Dedifferentiated amniotic fluid mesenchymal stem cell (primary cell): Measurements from ENCODE around the gene BIRC3.
"Not testable (repeated sequence)": the region's sequence is repeated elsewhere in the genome, so short reads cannot be mapped to it uniquely, and the experiment has no call there.

ENCODE experiments used
- DNase-seq: peaks from one replicate; pipeline ENCODE4 v3.0.0-alpha.2; 2016; ENCODE audit errors: extremely low spot score

Gene BIRC3

DNA sequence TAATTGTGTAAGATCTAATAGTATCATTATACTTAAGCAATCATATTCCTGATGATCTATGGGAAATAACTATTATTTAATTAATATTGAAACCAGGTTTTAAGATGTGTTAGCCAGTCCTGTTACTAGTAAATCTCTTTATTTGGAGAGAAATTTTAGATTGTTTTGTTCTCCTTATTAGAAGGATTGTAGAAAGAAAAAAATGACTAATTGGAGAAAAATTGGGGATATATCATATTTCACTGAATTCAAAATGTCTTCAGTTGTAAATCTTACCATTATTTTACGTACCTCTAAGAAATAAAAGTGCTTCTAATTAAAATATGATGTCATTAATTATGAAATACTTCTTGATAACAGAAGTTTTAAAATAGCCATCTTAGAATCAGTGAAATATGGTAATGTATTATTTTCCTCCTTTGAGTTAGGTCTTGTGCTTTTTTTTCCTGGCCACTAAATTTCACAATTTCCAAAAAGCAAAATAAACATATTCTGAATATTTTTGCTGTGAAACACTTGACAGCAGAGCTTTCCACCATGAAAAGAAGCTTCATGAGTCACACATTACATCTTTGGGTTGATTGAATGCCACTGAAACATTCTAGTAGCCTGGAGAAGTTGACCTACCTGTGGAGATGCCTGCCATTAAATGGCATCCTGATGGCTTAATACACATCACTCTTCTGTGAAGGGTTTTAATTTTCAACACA lies 6.4 kb downstream of the BIRC3 start:
- DNase-seq, result peak; percentile 80

GRCh38 chr11:102325088-102325487 lies 7.8 kb downstream of the BIRC3 start:
- no peak for DNase-seq

DNA sequence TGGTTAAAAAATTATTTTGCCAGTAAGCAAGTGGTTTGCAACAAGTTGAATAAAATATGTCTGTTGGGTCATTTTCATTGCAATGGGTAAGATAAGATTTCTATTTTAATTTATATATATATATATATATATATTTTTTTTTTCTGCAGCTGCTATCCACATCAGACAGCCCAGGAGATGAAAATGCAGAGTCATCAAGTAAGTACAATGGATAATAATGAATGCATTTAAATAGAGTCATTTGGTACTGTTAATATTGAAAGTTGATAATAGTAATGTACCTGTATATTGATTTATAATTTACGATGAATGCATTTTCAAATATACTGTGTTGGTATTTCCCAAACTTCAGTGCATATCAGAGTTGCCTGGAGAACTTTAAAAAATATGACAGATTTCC lies 11.5 kb downstream of the BIRC3 start:
- no peak for DNase-seq

DNA sequence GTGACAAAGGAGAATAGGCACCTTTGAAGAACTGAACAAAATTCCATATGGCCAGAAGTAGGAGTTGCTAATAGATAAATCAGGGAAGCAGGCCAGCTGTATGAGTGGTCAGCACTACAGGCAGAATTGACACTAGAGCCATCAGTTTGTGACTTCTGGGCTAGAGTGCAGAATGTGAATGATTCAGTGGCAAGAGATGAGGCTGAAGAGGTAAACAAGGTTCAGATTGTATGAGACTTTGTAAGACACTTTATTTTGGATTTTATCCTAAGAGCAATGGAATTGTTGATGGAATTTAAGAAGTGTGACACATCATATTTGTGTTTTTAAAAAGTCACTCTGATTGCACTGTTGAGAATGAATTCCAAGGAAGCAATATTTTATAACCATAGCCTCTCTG lies 12.9 kb downstream of the BIRC3 start:
- no peak for DNase-seq

- no peak for DNase-seq
These were observed 14.1 kb downstream of the BIRC3 start for GRCh38 chr11:102331341-102331740.

DNA sequence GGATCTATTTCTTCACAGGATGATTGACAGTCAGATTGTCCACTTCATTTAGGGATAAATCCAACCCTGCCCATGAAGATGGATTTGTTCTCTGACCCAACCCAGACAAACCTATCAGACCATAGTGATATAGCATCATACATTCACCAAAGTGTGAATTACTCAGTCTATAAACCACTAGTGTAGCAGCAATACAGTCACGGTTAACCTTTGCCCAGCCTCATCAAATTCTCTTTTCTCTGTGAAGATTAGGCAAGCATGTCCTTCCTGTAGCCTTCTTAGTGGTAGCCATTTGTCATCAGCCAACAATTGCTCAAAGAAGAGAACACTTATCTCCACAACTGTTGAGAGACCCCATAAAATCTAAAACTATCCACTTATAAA lies 15.3 kb downstream of the BIRC3 start:
- DNase-seq, result no peak

- no peak for DNase-seq
These were observed 21.3 kb downstream of the BIRC3 start for GRCh38 chr11:102338479-102339010.

GRCh38 chr11:102341311-102341710 lies 24.0 kb downstream of the BIRC3 start:
- DNase-seq, result not testable (repeated sequence)

DNA sequence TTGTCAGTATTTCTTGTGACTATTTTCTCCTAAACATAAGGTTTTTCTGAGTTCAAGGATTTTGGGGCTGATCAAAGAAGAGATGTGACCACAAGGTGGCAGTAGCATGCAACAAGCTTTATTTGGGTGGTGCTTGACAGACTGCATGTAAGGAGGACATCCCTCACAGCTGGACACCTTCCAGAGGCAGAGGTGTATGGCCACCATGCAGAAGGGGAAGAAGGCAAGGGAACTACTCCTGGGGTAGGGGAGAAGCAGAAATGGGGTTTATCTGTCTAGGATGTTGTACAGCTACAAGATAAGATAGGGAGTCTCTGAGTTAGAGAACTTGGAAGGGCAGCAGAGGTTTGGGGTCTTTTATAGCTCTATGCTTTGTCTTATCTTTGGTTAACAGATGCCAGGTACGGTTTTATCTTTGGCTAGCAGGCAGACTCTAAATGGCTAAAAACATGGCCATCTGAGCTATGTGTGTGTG lies 24.6 kb downstream of the BIRC3 start:
- DNase-seq, result peak; percentile 88

- DNase-seq, result no peak
These were observed 26.5 kb downstream of the BIRC3 start for GRCh38 chr11:102343809-102344208.

DNA sequence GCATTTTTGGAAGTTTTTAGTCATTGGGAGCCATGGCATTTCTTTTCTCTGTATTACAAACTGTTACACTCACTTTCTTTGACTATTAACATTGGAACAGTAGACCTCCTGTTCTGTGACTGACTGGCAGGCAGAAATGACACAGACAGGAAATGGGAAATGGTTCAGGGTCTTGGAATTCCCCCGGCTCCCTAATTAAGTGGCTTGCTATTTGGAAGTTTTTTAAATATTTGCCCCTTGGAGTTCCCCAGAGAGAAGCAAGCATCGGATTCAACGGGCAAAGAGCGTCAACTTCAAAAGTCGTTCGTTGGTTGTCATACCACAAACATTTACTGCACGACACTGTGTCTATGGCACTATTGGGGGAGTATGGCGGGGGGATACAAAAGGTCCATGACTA lies 28.6 kb downstream of the BIRC3 start:
- peak; percentile 35 for DNase-seq

DNA sequence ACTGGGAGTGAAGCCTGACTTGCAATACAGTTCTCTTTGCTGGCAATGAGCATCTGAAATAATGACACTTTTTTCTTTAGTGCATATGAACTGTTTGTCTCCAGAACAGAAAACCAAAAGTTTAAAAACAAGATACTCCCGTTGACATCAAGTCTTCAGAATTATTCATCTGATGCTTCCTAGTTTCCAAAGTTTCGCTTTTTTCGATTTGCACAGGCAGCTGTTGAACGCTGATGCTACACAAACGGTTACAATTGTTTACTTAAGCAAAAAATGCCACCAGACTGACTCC lies 29.1 kb downstream of the BIRC3 start:
- peak; percentile 34 for DNase-seq

DNA sequence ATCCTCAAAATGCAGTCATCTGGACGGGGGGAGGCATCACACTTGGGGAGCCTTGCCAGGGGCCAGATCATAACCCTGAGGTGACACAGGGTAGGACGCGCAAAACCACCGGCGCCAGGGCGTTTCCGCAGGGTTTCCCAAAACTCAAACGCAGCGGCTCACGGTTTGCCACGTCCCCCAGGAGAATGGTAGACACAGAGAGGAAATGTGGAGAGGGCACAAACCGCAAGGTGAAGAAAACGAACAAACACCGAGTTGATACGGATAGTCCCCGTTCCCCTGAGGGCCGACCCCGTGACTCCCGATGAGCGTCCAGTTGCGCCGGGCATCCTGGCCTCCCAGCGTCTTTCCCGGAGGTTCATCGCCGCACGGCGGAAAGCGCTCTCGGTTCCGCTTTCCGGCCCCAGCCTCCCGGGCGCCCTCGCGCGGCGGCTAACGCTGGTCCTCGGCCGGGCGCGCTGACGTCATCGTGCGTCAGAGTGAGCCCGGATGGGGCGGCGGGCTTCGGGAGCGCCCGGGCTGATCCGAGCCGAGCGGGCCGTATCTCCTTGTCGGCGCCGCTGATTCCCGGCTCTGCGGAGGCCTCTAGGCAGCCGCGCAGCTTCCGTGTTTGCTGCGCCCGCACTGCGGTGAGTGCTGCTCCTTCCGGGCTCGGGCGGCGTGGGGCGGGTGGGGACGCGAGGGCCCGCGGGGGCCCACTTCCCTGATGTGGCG lies 29.6 kb downstream of the BIRC3 start, which contains the start of gene BIRC2:
TSS of gene BIRC2 (plus strand) at position 467 of the 714 bp plus-strand sequence. CDS start 2,641 bp downstream, outside the sequence.
- DNase-seq, result peak; percentile 86

GRCh38 chr11:102347462-102348370 lies 30.4 kb downstream of the BIRC3 start:
- peak; percentile 45 for DNase-seq

DNA sequence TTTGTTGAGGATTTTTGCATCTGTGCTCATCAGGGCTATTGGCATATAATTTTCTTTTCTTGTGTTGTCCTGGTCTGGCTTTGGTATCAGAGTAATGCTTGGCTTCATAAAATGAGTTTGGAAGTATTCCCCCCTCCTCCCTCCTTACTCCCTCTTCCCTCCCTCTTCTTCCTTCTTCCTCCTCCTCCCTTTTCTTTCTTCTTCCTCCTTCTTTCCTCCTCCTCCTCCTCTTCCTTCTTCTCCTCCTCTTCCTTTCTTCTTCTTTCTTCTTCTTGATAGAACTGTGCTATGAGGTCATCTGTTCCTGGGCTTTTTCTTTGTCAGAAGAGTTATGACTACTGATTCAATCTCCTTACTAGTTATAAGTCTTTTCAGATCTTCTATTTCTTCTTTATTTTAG lies 39.8 kb downstream of the BIRC3 start:
- no peak for DNase-seq

GRCh38 chr11:102359372-102359771 lies 42.1 kb downstream of the BIRC3 start:
- no peak for DNase-seq

- no peak for DNase-seq
These were observed 43.4 kb downstream of the BIRC3 start for GRCh38 chr11:102360681-102361080.

- no peak for DNase-seq
These were observed 44.1 kb downstream of the BIRC3 start for GRCh38 chr11:102361086-102362031.

DNA sequence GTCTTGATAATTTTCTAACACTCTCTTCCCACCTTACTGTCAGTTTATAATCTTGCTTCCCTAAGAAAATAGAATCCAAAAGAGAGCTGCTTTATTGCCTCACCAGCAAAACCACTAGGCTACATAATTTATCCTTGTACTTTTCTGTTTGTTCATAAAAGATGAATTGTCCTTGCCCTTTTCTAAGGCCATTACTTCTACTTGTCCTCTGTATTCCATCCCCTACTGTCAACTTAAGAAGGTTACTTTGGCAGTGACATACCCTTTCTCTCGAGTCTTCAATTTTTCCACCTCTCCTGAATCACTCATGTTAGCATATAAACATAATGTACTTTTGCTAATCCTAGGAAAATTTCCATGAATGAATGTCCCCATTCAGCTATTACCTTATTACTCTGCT lies 47.7 kb downstream of the BIRC3 start:
- DNase-seq, result no peak

- DNase-seq, result peak; percentile 20
These were observed 50.1 kb downstream of the BIRC3 start for GRCh38 chr11:102367364-102367763.

GRCh38 chr11:102368472-102368871 lies 51.2 kb downstream of the BIRC3 start:
- no peak for DNase-seq
